Measurements from ENCODE around the gene SARS1. TPM values are rescaled to one million over a fixed set of nuclear protein-coding genes. Genes with fewer than 3 reads are reported as not detected.

Gene SARS1
- total RNA-seq, 1 donor from 2014 or later = 348 TPM

GRCh38 chr1:109275706-109276345 is 62.1 kb downstream of the SARS1 start:
- Mint-ChIP-seq H3K4me1 (ENCODE audit: low read depth) (peaks cover 34% of the 10 kb centered on the region), H3K4me3 (ENCODE audit: unreplicated experiment) (peak overlapping the region; percentile 38), H3K27ac (ENCODE audit: unreplicated experiment) (peak overlapping the region; percentile 89), H3K9me3 (ENCODE audit: low read depth) (no peaks in the 10 kb centered on the region), H3K36me3 (ENCODE audit: low read depth) (peaks cover 1% of the 10 kb centered on the region), H3K27me3 (ENCODE audit: low read depth) (no peaks in the 10 kb centered on the region)
- peak; percentile 22 for TF ChIP-seq CTCF (IDR thresholded peaks at IDR 0.05)
- no peak for DNase-seq (ENCODE audit: low spot score)

GRCh38 chr1:109277434-109278204 is 63.9 kb downstream of the SARS1 start:
- peak; percentile 91 for TF ChIP-seq CTCF (IDR thresholded peaks at IDR 0.05)
- H3K27ac Mint-ChIP-seq (ENCODE audit: unreplicated experiment) = peak overlapping the region; percentile 45
- H3K36me3 Mint-ChIP-seq (ENCODE audit: low read depth) = peaks cover 1% of the 10 kb centered on the region
- no peaks in the 10 kb centered on the region for H3K27me3 Mint-ChIP-seq (ENCODE audit: low read depth)
- no peaks in the 10 kb centered on the region for H3K9me3 Mint-ChIP-seq (ENCODE audit: low read depth)
- DNase-seq (ENCODE audit: low spot score) = peak; percentile 73
- H3K4me3 Mint-ChIP-seq (ENCODE audit: unreplicated experiment) = no peak overlapping the region
- H3K4me1 Mint-ChIP-seq (ENCODE audit: low read depth) = peaks cover 51% of the 10 kb centered on the region

- Mint-ChIP-seq H3K27ac (ENCODE audit: unreplicated experiment) (no peak overlapping the region), H3K36me3 (ENCODE audit: low read depth) (peaks cover 1% of the 10 kb centered on the region), H3K4me3 (ENCODE audit: unreplicated experiment) (no peak overlapping the region), H3K9me3 (ENCODE audit: low read depth) (no peaks in the 10 kb centered on the region), H3K27me3 (ENCODE audit: low read depth) (no peaks in the 10 kb centered on the region), H3K4me1 (ENCODE audit: low read depth) (peaks cover 50% of the 10 kb centered on the region)
- no peak for DNase-seq (ENCODE audit: low spot score)
- no peak for TF ChIP-seq CTCF (IDR thresholded peaks at IDR 0.05)
These were observed 66.0 kb downstream of the SARS1 start for GRCh38 chr1:109279615-109280278.

GRCh38 chr1:109280862-109281261 is 67.1 kb downstream of the SARS1 start:
- TF ChIP-seq CTCF (IDR thresholded peaks at IDR 0.05) = no peak
- Mint-ChIP-seq H3K27me3 (ENCODE audit: low read depth) (no peaks in the 10 kb centered on the region), H3K4me3 (ENCODE audit: unreplicated experiment) (no peak overlapping the region), H3K27ac (ENCODE audit: unreplicated experiment) (no peak overlapping the region), H3K36me3 (ENCODE audit: low read depth) (peaks cover 1% of the 10 kb centered on the region), H3K4me1 (ENCODE audit: low read depth) (peaks cover 39% of the 10 kb centered on the region), H3K9me3 (ENCODE audit: low read depth) (no peaks in the 10 kb centered on the region)
- DNase-seq (ENCODE audit: low spot score) = peak; percentile 83

All from chondrocyte (in vitro differentiated cells).